ENCODE results near the gene TEX55.
"Not testable (repeated sequence)": the region's sequence is repeated elsewhere in the genome, so short reads cannot be mapped to it uniquely, and the experiment has no call there.

TEX55 gene

DNA sequence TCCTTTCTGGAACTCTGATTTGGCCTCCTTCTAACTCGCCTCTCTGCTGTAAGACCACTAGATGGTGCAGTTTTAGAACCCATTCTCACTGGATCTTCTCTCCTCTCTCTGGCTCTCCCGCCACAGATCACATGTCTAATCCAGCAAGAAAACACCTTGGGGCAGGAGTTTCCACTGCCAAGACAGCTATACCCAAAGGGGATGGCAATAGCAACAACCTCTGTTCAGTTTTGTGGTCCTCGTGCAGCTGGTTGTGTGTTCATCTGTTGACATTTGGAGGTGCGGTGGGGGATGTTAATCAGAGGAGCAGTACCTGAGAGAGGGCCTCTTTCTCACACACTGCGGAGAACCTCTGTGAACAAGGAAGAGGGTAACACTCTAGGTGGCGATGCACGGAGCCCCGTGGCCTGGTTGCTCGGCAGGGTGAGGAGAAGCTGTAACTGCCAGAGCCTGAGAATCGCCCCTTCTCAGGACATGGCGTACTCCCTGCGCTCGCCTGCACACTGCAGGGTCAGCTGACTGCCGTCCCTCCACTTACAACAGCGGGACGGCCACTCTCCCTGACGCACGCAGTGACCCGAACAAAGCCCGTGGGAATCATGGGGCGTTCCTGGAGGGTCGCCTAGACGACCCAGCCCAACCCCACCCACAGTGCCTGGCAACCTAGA, at the start of gene TEX55:
Gene TEX55 (plus strand): TSS at position 666 of the 668 bp plus-strand sequence. CDS start 25 bp downstream, outside the sequence.
- peak; percentile 59 for DNase-seq

DNA sequence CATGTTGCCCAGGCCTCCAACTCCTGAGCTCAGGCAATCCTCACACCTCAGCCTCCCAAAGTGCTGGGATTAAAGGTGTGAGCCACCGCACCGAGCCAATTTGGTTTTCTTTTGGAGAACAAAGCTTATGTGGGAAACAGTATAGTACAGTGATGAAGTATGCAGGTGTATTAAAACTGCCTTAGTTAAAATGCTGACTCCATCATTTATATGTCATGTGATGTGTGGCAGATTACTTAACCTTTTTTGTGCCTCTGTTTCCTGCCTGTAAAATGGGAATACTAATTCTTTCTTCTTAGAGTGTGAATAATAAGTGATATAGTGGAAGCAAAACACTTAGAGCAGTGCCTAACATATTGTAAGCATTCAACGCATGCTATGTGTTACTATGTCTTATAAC, 48.0 kb upstream of the TEX55 start:
- no peak for DNase-seq

DNA sequence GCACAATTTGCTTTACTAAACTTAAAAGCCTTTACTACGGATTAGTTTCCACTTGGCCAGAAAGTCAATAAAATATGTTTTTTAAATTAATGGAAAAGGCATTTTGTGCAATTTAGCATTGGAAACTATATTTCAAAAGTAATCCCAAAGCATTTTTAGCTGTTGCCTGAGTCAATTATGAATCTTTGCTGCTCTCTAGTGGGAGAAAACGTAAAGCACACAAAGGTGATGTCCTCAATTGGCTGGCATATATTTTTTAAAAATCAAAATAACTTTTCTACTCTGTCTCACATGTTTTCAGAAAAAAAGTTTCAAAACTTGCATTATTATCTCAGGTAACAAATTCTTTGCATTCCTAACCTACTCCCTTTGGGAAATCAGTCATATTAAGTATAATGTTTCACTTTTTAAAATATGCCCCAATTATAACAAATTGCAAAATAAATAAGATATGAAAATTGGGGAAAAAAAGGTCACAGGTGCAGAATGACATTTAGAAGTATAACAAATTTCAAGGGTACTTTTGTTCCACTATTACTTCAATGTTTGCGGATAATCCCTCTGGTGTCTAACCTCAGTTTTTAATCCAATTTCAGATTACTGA, 47.2 kb upstream of the TEX55 start:
- no peak for DNase-seq

DNA sequence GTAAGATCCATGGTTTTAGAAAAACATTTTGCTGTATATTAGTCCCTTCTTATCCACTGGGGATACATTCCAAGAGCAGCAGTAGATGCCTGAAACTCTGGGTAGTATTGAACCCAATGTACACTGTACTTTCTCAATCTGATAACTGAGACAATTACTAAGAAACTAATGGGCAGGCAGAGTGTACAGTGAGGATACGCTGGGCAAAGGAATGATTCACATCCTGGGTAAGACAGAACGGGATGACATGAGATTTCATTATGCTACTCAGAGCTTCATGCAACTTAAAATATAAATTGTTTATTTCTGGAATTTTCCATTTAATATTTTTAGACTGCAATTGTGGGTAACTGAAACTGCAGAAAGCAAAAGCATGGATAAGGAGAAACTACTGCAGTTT, 46.2 kb upstream of the TEX55 start:
- DNase-seq: no peak

DNA sequence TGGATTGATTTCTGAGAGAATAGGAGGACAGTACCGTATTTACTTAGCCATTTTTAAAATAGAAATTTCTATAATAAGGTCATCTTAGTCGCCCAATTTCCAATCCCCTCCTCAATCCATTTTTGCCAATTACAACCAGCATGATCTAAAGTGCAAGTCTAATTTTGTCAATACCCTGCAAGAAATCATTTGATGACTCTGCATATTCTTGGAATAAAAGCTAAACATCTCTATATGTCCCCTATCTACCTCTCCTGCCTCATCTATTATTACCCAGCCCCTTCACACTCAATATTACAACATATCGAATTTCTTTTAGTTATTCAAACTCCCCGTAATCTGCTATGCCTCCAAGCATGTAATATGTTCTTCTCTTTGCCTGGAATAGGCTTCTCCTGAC, 41.9 kb upstream of the TEX55 start:
- DNase-seq: no peak

GRCh38 chr3:119118330-119118729, 27.6 kb upstream of the TEX55 start:
- not testable (repeated sequence) for DNase-seq

- no peak for DNase-seq
These were observed 25.5 kb upstream of the TEX55 start for GRCh38 chr3:119120480-119120879.

DNA sequence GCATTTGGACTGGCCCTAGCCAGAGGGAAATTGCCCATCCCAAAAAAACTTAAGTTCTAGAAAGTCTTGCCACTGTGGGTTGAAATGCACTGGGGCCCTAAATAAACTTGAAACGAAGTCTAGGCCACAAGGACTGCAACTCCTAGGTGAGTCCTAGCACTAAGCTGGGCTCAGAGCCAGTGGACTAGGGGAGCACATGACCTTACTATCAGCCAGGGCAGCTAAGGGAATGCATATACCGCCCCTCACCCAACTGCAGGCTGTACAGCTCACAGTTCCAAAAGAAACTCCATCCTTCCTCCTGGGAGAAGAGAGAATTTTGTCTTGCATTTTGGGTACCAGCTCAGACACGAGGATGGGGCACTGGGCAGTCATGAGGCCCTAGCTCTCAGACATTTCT, 23.6 kb upstream of the TEX55 start:
- DNase-seq: no peak

DNA sequence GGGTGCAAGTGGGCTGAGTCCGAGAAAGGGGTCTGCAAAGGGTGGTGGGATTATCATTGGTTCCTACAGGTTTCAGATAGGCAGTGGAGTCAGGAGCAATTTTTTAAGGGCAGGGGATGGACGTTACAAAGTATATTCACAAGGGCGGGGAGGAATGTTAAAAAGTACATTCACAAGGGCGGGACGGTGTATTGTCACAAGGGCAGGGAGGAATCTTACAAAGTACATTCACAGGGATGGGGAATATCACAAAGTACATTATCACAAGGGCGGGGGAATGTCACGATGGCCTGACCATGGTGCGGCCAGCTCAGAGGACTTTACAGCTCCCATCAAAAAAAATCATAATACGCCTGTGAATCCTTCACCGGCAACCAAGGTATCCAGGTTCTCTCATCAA, 20.6 kb upstream of the TEX55 start:
- DNase-seq: no peak

- DNase-seq: no peak
These were observed 20.0 kb upstream of the TEX55 start for GRCh38 chr3:119125742-119126504.

- not testable (repeated sequence) for DNase-seq
These were observed 15.7 kb upstream of the TEX55 start for GRCh38 chr3:119130291-119130690.

- not testable (repeated sequence) for DNase-seq
These were observed 13.7 kb upstream of the TEX55 start for GRCh38 chr3:119132291-119132690.

DNA sequence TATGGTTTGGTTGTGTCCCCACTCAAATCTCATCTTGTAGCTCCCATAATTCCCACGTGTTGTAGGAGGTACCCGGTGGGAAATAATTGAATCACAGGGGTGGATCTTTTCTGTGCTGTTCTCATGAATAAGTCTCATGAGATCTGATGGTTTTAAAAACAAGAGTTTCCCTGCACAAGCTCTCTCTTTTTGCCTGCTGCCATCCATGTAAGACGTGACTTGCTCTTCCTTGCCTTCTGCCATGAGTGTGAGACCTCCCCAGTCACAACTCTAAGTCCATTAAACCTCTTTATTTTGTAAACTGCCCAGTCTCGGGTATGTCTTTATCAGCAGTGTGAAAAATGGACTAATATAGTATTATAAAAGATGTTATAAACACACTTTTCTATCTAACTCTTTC, 6.6 kb upstream of the TEX55 start:
- DNase-seq: not testable (repeated sequence)

- no peak for DNase-seq
These were observed 5.5 kb upstream of the TEX55 start for GRCh38 chr3:119140466-119140865.

DNA sequence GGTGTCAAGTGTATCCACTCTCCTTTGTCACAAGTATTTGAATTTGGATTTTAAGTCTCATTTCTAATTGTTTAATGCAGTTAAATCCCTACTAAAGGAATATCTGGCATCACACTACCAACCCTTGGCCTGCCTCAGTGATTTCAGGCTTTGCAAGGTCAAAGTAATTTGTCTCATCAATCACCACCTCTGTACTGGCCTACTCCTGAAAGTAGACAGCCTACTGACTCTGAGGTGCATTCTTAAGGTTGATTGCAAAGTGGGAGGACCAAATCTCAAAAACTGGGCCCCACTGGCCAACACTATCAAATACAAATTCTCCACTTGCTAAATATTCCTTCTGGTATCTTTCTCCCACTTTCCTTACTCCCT, 851 bp upstream of the TEX55 start:
- DNase-seq: no peak

- no peak for DNase-seq
These were observed 812 bp downstream of the TEX55 start for GRCh38 chr3:119146578-119147375.

- DNase-seq: no peak
These were observed 1.5 kb downstream of the TEX55 start for GRCh38 chr3:119147494-119147893.

GRCh38 chr3:119148493-119149180, 2.7 kb downstream of the TEX55 start:
- no peak for DNase-seq

DNA sequence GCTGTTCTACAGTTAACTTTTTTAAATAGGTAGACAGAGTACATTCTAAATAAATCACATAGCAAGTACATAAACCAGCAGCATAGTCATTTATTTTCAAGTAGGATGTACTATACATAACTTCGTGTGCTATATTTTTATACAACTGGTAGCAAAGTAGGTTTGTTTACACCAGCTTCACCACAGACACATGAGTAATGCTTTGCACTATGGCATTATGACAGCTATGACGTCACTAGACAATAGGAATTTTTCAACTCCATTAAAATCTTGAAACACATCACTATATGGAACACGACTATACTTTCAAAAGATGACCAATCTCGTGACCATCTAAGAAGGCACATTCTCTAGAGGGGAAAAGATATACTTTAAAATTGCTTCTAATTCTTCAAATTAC, 3.5 kb downstream of the TEX55 start:
- DNase-seq: no peak

DNA sequence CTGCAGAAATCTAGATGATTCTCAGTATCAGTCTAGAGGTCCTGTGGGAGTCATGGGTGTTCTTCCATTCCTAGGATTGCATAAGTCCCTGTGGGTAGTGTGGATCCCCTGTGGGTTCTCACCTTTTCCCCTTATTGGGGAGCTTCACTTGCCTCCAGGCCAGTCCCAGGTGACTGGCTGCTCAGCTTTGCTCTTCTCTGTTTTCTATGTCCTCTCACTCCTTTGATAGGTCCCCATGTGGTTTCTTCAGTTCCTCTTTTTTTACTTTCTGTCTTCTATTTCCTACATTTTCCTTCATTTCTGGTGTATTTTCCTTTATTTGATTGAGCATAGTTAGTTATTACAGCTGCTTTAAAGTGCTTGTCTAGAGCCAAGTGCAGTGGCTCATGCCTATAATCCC, 10.9 kb downstream of the TEX55 start:
- no peak for DNase-seq

- no peak for DNase-seq
These were observed 12.0 kb downstream of the TEX55 start for GRCh38 chr3:119157971-119158370.

- DNase-seq: no peak
These were observed 14.4 kb downstream of the TEX55 start for GRCh38 chr3:119160361-119160760.

DNA sequence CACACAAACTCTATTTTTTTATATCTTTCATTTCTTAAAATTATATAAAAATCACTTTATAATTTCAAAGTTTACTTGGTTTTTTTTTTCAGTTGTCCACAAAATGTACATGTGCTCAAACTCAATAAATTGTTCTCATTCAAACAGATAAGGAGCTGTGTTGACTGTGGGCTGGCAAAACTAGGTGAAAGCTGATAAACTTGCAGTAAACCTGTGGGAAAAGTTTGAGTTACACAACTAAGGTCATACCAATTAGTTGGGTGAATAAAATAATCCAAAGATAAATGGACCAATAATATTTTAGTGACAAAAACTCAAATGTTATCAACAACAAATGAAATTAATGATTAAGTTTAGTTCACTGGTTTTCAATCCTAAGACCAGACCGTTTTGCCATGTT, 14.8 kb downstream of the TEX55 start:
- no peak for DNase-seq
